Fibroblast of the aortic adventitia (primary cell): ENCODE measurements around the gene ZNF630. TPM values are rescaled to one million over a fixed set of nuclear protein-coding genes. Genes with fewer than 3 reads are reported as not detected.
"Not testable (repeated sequence)": the region's sequence is repeated elsewhere in the genome, so short reads cannot be mapped to it uniquely, and the experiment has no call there.

Experiments used
- DNase-seq: peaks from one replicate; pipeline ENCODE4 v3.0.0-alpha.2; 2010; ENCODE audit warnings: low read depth
- H3K4me3 ChIP-seq: 2 replicates; pipeline ENCODE4 v1.5.1; 2011; ENCODE audit warnings: low read depth, mild to moderate bottlenecking, control low read depth, low read length, moderate library complexity
- total RNA-seq: library from RNA; depleted of rRNA; stranded (reverse); fragments of >200 nt; gene quantifications from 2 replicates; pipeline ENCODE4 v1.2.3, GENCODE V29; 2012; ENCODE audit warnings: low replicate concordance
- TF ChIP-seq, protein P1 (sequence below): IDR thresholded peaks from 2 replicates; pipeline ENCODE4 v1.5.1; 2011; ENCODE audit warnings: mild to moderate bottlenecking, low read length, control low read depth, inconsistent platforms; ENCODE audit not compliant: insufficient read depth

The ZNF630 gene
- total RNA-seq, 1 donor, result 0.81 TPM

- no peak overlapping the region for H3K4me3 ChIP-seq
- TF ChIP-seq, protein P1, sequence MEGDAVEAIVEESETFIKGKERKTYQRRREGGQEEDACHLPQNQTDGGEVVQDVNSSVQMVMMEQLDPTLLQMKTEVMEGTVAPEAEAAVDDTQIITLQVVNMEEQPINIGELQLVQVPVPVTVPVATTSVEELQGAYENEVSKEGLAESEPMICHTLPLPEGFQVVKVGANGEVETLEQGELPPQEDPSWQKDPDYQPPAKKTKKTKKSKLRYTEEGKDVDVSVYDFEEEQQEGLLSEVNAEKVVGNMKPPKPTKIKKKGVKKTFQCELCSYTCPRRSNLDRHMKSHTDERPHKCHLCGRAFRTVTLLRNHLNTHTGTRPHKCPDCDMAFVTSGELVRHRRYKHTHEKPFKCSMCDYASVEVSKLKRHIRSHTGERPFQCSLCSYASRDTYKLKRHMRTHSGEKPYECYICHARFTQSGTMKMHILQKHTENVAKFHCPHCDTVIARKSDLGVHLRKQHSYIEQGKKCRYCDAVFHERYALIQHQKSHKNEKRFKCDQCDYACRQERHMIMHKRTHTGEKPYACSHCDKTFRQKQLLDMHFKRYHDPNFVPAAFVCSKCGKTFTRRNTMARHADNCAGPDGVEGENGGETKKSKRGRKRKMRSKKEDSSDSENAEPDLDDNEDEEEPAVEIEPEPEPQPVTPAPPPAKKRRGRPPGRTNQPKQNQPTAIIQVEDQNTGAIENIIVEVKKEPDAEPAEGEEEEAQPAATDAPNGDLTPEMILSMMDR, result no peak
- no peak for DNase-seq
Measured at GRCh38 chrX:48059296-48059639, 12.2 kb downstream of the ZNF630 start.

- no peak for DNase-seq
- TF ChIP-seq, protein P1, result no peak
- no peak overlapping the region for H3K4me3 ChIP-seq
Measured at GRCh38 chrX:48058621-48059295, 12.7 kb downstream of the ZNF630 start.

- TF ChIP-seq, protein P1, result no peak
- no peak for DNase-seq
- H3K4me3 ChIP-seq, result no peak overlapping the region
Measured at GRCh38 chrX:48046846-48047245, 24.6 kb downstream of the ZNF630 start.

DNA sequence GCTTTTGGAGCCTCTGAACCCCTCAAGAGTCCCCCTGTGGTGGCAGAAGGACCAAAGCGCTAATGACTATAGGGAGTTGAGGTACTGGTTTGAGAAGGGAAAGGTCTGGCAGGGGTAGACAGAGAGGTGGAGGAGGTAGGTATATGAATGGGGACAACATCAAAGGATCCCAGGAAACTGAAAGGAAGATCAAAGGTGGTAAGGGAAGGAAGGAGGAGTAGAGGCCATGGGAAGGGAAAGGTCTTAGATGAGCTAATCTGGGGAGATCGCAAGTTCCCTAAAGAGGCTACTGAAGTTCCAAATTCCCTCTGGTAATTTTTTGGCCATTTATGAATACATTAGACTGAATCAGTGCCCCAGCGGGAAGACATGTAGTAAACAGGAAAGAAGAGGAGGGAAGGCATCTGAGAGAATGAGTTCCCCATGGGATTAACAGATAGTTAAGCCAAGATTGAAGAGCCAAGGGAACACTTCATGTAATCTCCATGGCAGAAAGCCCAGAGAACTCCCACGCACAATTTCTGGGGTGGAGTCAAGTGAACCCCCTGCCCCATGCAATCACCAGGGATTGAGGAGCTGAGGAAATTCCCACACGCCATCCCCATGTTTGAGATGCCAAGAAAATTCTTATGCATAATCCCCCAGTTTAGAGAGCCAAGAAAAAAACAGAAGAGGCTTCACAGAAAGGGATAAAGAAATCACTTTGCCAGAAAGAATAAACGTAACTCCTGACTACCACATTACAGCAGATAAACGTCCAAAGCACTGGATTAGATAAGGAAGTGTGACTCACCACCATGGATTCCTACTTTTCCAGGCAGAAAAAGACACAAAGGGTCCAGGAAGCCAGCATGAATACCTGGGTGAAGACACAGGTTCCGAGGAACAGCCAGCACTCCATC lies 25.8 kb downstream of the ZNF630 start:
- no peak overlapping the region for H3K4me3 ChIP-seq
- TF ChIP-seq, protein P1, result no peak
- DNase-seq, result peak; percentile 95

DNA sequence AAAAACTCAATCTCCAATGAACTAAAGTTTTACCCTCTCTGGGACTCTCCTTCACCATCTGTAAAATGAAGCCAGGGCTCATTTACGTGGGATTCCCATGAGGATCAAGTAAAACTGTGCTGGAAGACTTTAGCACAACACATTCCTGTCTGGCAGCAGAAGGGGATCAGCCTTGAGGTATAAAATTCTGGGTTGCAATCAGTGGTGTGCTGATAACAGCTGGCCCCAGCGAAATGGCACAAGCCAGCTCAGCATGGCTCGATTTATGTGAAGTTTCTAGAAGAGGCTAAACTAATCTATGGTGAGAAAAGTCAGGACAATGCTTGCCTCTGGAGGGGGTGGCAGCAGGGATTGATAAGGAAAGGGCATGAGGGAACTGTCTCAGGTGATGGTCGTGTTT lies 28.4 kb downstream of the ZNF630 start:
- TF ChIP-seq, protein P1, result no peak
- no peak overlapping the region for H3K4me3 ChIP-seq
- no peak for DNase-seq

DNA sequence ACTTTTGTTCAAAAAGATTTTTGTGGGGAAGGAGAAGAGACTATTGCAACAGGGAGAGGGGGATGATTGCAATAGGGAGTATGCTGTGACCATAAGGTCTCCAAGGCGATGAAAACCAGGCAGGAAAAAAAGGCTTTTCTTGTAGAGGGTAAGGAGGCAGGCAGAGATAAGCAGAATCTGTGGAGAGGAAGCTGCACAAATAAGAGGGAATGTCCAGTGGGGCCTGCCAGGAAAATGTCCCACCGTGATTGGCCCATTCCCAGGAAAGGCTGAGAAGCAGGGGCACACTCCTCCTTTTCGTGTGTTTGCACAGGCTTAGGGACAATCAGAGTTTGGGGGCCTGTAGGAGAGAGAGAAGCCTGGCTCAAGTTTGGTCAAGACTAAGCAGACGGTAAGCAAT lies 35.5 kb downstream of the ZNF630 start:
- DNase-seq, result no peak
- H3K4me3 ChIP-seq, result no peak overlapping the region
- TF ChIP-seq, protein P1, result no peak

DNA sequence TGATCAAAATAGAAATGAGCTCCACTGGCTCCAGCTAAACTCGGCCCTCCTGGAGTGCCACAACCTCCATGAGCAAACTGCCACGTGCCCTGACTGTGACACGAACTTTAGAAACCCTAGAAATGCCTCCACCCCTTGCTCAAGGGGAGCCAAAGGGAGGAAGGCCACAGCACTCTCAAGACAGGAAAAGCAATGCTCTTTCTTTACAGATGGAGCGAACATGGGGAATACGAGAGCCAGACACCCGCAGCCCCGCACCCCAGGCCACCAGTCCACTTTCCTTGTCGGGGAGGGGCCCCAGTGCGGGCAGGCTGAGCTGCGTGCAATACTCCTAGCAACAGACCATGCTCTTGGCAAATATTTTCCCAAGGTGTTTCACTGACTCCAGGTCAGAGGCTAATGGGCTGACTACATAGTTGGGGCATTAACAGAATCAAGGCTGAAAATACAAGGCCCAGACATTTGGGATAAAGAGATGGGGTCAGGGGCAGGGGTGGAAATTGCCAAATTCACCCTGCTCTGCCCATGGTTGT lies 40.7 kb downstream of the ZNF630 start:
- not testable (repeated sequence) for DNase-seq, H3K4me3 ChIP-seq
